SU-DHL-6 (cell line): ENCODE data around the gene OTOGL.

Experiments used
- EZH2phosphoT487 ChIP-seq: fragments of 200-600 bp; sonication (generic), shearing (Covaris generic); conservative IDR thresholded peaks from 2 replicates; pipeline ENCODE4 v1.6.1; 2018; ENCODE audit warnings: mild to moderate bottlenecking, antibody characterized with exemption, low read length, moderate library complexity, mixed read lengths
- TF ChIP-seq, protein P1 (sequence below): fragments of 200-600 bp; sonication (generic); IDR thresholded peaks from one replicate; pipeline ENCODE4 v1.5.1; 2017; ENCODE audit warnings: antibody characterized with exemption, mild to moderate bottlenecking, low read length, moderate library complexity; ENCODE audit not compliant: insufficient read depth, poor library complexity, severe bottlenecking

DNA sequence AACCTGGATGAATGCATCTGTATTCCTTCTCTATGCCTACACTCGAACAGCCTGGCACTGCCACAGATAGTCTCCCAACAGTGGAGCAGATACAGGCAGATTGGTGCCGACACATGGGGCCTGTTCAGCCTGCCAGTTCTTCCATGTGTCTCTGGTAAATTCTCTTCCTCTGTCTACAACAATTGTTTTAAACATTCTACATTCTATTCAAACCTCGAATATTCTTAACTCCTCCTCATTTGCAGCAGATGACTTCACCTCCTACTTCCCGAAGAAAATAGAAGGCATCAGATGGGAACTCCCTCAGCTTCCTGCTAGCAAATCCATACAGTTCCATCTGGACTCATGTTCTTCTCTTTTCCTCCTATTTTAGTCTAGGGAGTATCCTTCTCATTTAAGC lies 43.1 kb upstream of the OTOGL start:
- TF ChIP-seq, protein P1, sequence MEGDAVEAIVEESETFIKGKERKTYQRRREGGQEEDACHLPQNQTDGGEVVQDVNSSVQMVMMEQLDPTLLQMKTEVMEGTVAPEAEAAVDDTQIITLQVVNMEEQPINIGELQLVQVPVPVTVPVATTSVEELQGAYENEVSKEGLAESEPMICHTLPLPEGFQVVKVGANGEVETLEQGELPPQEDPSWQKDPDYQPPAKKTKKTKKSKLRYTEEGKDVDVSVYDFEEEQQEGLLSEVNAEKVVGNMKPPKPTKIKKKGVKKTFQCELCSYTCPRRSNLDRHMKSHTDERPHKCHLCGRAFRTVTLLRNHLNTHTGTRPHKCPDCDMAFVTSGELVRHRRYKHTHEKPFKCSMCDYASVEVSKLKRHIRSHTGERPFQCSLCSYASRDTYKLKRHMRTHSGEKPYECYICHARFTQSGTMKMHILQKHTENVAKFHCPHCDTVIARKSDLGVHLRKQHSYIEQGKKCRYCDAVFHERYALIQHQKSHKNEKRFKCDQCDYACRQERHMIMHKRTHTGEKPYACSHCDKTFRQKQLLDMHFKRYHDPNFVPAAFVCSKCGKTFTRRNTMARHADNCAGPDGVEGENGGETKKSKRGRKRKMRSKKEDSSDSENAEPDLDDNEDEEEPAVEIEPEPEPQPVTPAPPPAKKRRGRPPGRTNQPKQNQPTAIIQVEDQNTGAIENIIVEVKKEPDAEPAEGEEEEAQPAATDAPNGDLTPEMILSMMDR, result no peak
- TF ChIP-seq EZH2phosphoT487, result no peak
